Chondrocyte (in vitro differentiated cells): ENCODE results near the gene ADARB1. TPM values are rescaled to one million over a fixed set of nuclear protein-coding genes. Genes with fewer than 3 reads are reported as not detected.

ENCODE experiments used
- DNase-seq: peaks from one replicate; pipeline ENCODE4 v3.0.0; 2021; ENCODE audit warnings: mixed read lengths, low spot score
- H3K27ac Mint-ChIP-seq: one replicate; pipeline ENCODE4 v1.8.0; 2021; ENCODE audit warnings: mild to moderate bottlenecking, moderate library complexity, mixed read lengths; ENCODE audit not compliant: unreplicated experiment
- H3K27me3 Mint-ChIP-seq: 2 replicates; pipeline ENCODE4 v1.8.0; 2021; ENCODE audit warnings: low read depth, mixed read lengths
- H3K36me3 Mint-ChIP-seq: 2 replicates; pipeline ENCODE4 v1.8.0; 2021; ENCODE audit warnings: low read depth, mixed read lengths
- H3K4me1 Mint-ChIP-seq: 2 replicates; pipeline ENCODE4 v1.8.0; 2021; ENCODE audit warnings: low read depth, mild to moderate bottlenecking, mixed read lengths
- H3K4me3 Mint-ChIP-seq: one replicate; pipeline ENCODE4 v1.8.0; 2021; ENCODE audit warnings: mild to moderate bottlenecking, moderate library complexity, mixed read lengths; ENCODE audit not compliant: unreplicated experiment
- H3K9me3 Mint-ChIP-seq: 2 replicates; pipeline ENCODE4 v1.8.0; 2021; ENCODE audit warnings: low read depth, mixed read lengths
- CTCF ChIP-seq: fragments of 200-600 bp; sonication (generic); IDR thresholded peaks from 2 replicates; pipeline ENCODE4 v1.5.0; 2021; ENCODE audit warnings: antibody characterized with exemption, mild to moderate bottlenecking, moderate library complexity
- total RNA-seq: library from RNA; stranded (reverse); gene quantifications from 3 replicates; pipeline ENCODE4 v1.2.1, GENCODE V29; 2021

The ADARB1 gene
- total RNA-seq, 1 donor from 2014 or later = 92.8 TPM

- TF ChIP-seq CTCF = no peak
- Mint-ChIP-seq H3K4me3 (no peak overlapping the region), H3K9me3 (peaks cover 2% of the 10 kb centered on the region), H3K27ac (no peak overlapping the region), H3K27me3 (no peaks in the 10 kb centered on the region), H3K4me1 (peaks cover 31% of the 10 kb centered on the region), H3K36me3 (peaks cover 2% of the 10 kb centered on the region)
- peak; percentile 69 for DNase-seq
Observed at GRCh38 chr21:45057886-45058285, 16.5 kb upstream of the ADARB1 start.

- no peak overlapping the region for H3K4me3 Mint-ChIP-seq
- no peak for DNase-seq
- no peak for TF ChIP-seq CTCF
- peaks cover 2% of the 10 kb centered on the region for H3K9me3 Mint-ChIP-seq
- peaks cover 2% of the 10 kb centered on the region for H3K36me3 Mint-ChIP-seq
- H3K27ac Mint-ChIP-seq = no peak overlapping the region
- peaks cover 21% of the 10 kb centered on the region for H3K4me1 Mint-ChIP-seq
- no peaks in the 10 kb centered on the region for H3K27me3 Mint-ChIP-seq
Observed at GRCh38 chr21:45059121-45059520, 15.3 kb upstream of the ADARB1 start.

- Mint-ChIP-seq H3K4me3 (no peak overlapping the region), H3K27me3 (no peaks in the 10 kb centered on the region), H3K4me1 (peaks cover 30% of the 10 kb centered on the region), H3K27ac (no peak overlapping the region), H3K36me3 (peaks cover 2% of the 10 kb centered on the region), H3K9me3 (peaks cover 2% of the 10 kb centered on the region)
- TF ChIP-seq CTCF = no peak
- no peak for DNase-seq
Observed at GRCh38 chr21:45060089-45060488, 14.3 kb upstream of the ADARB1 start.

- no peak overlapping the region for H3K4me3 Mint-ChIP-seq
- peaks cover 2% of the 10 kb centered on the region for H3K36me3 Mint-ChIP-seq
- TF ChIP-seq CTCF = no peak
- H3K9me3 Mint-ChIP-seq = peaks cover 2% of the 10 kb centered on the region
- no peaks in the 10 kb centered on the region for H3K27me3 Mint-ChIP-seq
- H3K27ac Mint-ChIP-seq = no peak overlapping the region
- H3K4me1 Mint-ChIP-seq = peaks cover 32% of the 10 kb centered on the region
- no peak for DNase-seq
Observed at GRCh38 chr21:45060675-45061311, 13.6 kb upstream of the ADARB1 start.

- peaks cover 2% of the 10 kb centered on the region for H3K36me3 Mint-ChIP-seq
- no peaks in the 10 kb centered on the region for H3K27me3 Mint-ChIP-seq
- no peak for TF ChIP-seq CTCF
- peaks cover 30% of the 10 kb centered on the region for H3K4me1 Mint-ChIP-seq
- peak overlapping the region; percentile 61 for H3K27ac Mint-ChIP-seq
- DNase-seq = no peak
- H3K9me3 Mint-ChIP-seq = peaks cover 2% of the 10 kb centered on the region
- H3K4me3 Mint-ChIP-seq = no peak overlapping the region
Observed at GRCh38 chr21:45064091-45064490, 10.3 kb upstream of the ADARB1 start.
